Measurements from ENCODE around the gene ZNF232. TPM values are rescaled to one million over a fixed set of nuclear protein-coding genes. Genes with fewer than 3 reads are reported as not detected.
"Not testable (repeated sequence)": the region's sequence is repeated elsewhere in the genome, so short reads cannot be mapped to it uniquely, and the experiment has no call there.

ZNF232 gene
- total RNA-seq, 2 experiments from 2014 or later: 9.1 to 9.5 TPM

DNA sequence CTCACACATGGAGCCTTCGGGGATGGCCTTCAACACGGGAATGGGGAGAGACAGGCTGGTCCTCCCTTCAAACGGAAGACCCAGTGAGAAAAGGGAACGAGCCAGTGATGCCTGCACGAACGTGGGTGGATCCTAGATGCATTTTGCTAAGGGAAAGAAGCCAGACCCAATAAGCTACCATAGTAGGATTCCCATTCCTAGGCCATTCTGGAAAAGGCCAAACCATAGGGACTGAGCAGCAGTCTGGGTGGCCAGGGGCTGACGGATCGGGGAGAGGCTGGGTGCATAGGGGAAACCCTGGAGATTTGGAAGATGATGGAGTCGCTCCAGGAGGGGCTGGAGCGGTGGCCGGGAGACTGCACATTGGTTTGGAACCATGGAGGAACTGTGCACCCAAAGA lies 22.9 kb upstream of the ZNF232 start:
- intact Hi-C loops (cut with micrococcal nuclease); CTCF ChIA-PET; H3K4me3 Mint-ChIP-seq; H3K9me3 Mint-ChIP-seq; H3K27me3 Mint-ChIP-seq (ENCODE audit: low read depth); DNase-seq; H3K27ac Mint-ChIP-seq; H3K36me3 Mint-ChIP-seq (ENCODE audit: low read depth); H3K4me1 Mint-ChIP-seq (ENCODE audit: low read depth): not testable (repeated sequence)

DNA sequence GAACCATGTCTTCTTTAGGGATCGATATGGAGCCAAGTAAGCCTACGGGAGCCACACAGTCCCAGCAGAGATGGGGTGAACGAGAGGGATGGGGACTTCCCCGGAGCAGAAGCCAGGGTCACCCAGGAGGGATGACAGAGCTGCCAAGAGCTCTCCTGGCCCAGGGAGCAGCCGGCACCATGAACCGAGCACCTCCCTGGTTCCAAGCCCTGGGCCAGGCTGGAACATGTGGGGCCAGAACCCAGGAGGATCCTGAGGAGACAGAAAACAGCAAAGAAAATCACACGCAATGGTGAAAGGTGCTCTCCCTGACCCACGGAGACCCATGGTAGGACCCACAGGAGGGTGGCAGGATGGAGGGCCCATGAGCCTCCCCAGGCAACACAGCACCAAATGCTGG lies 22.3 kb upstream of the ZNF232 start:
- not testable (repeated sequence) for H3K9me3 Mint-ChIP-seq

DNA sequence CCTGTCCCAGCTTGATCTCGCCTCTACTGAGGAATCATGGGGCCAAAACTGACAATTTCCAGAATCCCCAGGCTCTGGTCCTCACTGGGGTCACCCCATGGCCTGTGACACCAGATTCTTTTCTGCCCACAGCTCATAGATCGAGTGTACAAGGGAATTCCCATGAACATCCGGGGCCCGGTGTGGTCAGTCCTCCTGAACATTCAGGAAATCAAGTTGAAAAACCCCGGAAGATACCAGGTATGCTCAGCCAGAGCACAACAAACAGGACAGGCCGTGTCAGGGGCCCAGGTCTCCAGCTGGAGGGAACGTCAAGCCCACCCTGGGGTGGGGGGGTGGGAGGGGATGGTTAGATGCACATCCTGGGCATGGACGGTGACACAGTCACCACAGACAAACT lies 21.6 kb upstream of the ZNF232 start:
- Mint-ChIP-seq H3K27me3 (ENCODE audit: low read depth) (no peaks in the 10 kb centered on the region), H3K27ac (no peak overlapping the region), H3K9me3 (no peaks in the 10 kb centered on the region), H3K4me3 (no peak overlapping the region), H3K36me3 (ENCODE audit: low read depth) (no peaks in the 10 kb centered on the region), H3K4me1 (ENCODE audit: low read depth) (no peaks in the 10 kb centered on the region)
- DNase-seq: no peak
- intact Hi-C loops (cut with micrococcal nuclease): no loop called here
- CTCF ChIA-PET: no interaction called here

More for the DNA sequence above, 22.3 kb upstream of the ZNF232 start:
- H3K27me3 Mint-ChIP-seq (ENCODE audit: low read depth); H3K27ac Mint-ChIP-seq; intact Hi-C loops (cut with micrococcal nuclease); DNase-seq; H3K4me3 Mint-ChIP-seq; H3K36me3 Mint-ChIP-seq (ENCODE audit: low read depth); H3K4me1 Mint-ChIP-seq (ENCODE audit: low read depth); CTCF ChIA-PET: not testable (repeated sequence)

DNA sequence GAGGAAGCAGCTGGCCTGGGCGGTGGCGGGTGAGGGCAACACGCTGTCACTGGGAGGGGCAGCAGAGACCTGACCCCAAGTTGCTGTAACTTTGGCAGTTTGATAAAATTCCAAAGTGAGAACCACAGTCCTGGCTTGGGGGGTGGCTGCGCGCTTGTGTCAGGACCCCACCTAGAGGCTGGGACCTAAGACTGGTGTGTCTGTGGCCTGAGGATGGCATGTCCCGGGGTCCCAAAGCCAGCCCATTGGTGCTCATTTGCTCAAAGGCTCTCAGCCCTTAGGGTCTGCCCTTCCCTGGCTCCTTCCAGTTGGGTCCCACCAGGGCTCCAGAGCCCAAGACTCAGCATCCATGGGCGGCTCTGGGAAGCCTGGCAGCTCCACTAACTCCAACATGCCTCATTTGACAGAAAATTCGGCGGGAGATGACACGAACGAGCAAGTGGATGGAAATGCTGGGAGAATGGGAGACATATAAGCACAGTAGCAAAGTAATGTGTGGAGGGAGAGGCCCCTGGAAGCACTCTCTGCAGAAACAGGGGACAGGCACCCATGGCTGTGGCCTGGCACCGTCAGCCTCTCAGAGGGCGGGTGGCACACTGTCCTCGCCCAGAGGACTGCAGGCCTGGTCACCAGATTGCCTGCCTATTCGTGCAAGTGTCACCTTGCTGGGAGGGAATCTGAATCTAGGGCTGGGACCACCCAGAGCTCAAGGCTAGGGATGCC lies 21.0 kb upstream of the ZNF232 start:
- H3K4me3 Mint-ChIP-seq; H3K27me3 Mint-ChIP-seq (ENCODE audit: low read depth); intact Hi-C loops (cut with micrococcal nuclease); H3K36me3 Mint-ChIP-seq (ENCODE audit: low read depth); H3K9me3 Mint-ChIP-seq; H3K4me1 Mint-ChIP-seq (ENCODE audit: low read depth); DNase-seq; H3K27ac Mint-ChIP-seq: not testable (repeated sequence)
- CTCF ChIA-PET: interaction anchor here (0.6 kb wide), 1 partner anchor 87 kb away, joined by 3 read pairs; no protein-coding TSS in a partner anchor

DNA sequence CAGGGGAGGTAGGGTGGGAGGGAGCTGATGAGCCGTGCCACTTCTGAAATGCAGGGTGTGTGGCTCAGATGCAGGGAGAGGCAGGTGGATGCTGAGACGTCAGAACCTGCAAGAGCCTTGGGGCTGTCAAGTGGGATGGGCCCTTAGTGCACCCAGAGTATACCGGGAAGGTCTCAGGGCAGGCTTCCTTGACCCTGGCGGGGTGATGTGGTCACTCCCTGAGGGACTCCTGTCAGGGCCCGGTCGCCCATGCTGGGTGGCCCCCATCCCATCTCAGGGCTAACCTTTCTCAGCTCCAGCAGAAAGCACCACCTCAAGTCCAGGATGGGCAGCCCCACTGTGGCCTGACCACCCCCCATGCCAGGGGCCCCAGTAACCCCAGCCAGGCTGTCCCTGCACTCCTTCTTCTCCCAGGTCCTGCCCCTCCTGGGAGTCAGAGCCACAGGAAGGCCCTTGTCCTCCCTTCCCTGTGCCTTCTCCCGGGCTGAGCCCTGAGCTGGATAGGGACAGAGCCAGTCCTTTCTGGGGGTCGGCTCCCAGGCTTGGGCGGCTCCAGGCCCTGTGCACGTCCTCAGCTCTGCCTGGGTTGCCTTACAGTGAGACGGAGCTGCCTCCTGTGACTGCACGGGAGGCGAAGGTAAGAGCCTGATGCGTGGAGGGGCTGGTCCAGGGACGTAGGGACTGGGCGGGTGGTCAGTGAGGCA lies 20.3 kb upstream of the ZNF232 start:
- intact Hi-C loops (cut with micrococcal nuclease); H3K27me3 Mint-ChIP-seq (ENCODE audit: low read depth); H3K27ac Mint-ChIP-seq; H3K4me3 Mint-ChIP-seq; H3K9me3 Mint-ChIP-seq; H3K36me3 Mint-ChIP-seq (ENCODE audit: low read depth); DNase-seq; H3K4me1 Mint-ChIP-seq (ENCODE audit: low read depth): not testable (repeated sequence)
- CTCF ChIA-PET: interaction anchor here (0.6 kb wide), 1 partner anchor 87 kb away, joined by 3 read pairs; no protein-coding TSS in a partner anchor

DNA sequence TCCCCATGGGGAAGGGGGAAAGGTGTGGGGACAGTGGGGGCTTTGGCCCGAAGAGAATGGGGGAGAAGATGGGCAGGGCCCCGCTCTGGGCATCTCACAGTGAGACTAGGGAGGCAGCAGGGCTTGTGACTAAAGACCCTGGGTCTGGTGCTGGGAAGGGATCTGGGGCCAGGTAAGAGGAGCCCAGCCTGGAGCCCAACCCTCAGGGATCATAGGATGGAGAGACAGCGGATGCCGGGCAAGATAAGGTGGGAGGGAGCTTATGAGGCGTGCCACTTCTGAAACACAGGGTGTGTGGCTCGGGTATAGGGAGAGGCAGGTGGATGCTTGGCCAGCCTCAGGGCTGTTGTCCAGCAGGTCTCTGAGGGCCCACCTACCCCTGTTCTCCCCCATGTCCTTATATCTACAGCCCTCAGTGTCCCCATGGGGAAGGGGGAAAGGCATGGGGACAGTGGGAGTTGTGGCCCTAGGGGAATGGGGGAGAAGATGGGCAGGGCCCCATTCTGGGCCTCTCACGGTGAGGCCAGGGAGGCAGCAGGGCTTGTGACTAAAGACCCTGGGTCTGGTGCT lies 19.6 kb upstream of the ZNF232 start:
- Mint-ChIP-seq H3K4me3 (no peak overlapping the region), H3K4me1 (ENCODE audit: low read depth) (no peaks in the 10 kb centered on the region), H3K9me3 (no peaks in the 10 kb centered on the region), H3K27ac (no peak overlapping the region), H3K27me3 (ENCODE audit: low read depth) (peaks cover 7% of the 10 kb centered on the region), H3K36me3 (ENCODE audit: low read depth) (no peaks in the 10 kb centered on the region)
- intact Hi-C loops (cut with micrococcal nuclease): no loop called here
- CTCF ChIA-PET: no interaction called here
- no peak for DNase-seq

DNA sequence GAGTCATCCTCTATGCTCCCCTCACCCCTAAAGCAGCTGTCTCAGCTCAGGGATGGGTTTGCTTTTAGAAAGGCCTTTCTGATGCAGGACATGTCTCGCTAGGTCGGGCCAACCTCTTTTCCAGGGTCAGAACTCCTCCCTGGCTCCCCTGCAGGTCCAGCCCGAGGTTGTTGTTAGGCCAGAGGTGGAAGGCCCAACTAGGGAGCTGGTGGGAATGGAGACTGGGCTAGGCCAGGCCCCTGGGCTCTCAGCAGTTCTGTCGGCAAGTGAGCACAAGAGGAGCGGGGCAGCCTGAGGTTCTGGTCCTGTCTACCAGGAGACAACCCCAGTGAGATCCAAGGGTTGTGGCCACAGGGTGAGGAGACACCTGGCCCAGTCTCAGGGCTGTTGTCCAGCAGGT lies 19.0 kb upstream of the ZNF232 start:
- H3K27ac Mint-ChIP-seq; H3K4me1 Mint-ChIP-seq (ENCODE audit: low read depth); H3K9me3 Mint-ChIP-seq; intact Hi-C loops (cut with micrococcal nuclease); H3K36me3 Mint-ChIP-seq (ENCODE audit: low read depth); DNase-seq; CTCF ChIA-PET; H3K4me3 Mint-ChIP-seq; H3K27me3 Mint-ChIP-seq (ENCODE audit: low read depth): not testable (repeated sequence)

DNA sequence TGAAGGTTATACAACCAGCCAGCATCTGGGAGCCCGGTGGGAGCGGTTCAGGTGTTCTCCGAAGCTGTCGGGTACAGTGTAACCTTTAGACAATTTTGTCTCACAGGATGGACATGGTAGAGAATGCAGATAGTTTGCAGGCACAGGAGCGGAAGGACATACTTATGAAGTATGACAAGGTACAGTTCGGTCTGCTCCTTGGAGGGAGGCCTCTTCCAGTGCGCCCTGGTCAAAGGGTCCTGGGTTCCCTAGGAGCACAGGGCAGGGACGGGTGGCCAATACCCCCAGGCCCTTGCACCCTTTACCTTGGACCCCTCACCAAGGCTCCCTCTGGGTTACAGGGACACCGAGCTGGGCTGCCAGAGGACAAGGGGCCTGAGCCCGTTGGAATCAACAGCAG lies 18.6 kb upstream of the ZNF232 start:
- H3K4me1 Mint-ChIP-seq (ENCODE audit: low read depth); H3K27ac Mint-ChIP-seq; H3K4me3 Mint-ChIP-seq; H3K9me3 Mint-ChIP-seq; DNase-seq; H3K27me3 Mint-ChIP-seq (ENCODE audit: low read depth); intact Hi-C loops (cut with micrococcal nuclease); H3K36me3 Mint-ChIP-seq (ENCODE audit: low read depth); CTCF ChIA-PET: not testable (repeated sequence)

DNA sequence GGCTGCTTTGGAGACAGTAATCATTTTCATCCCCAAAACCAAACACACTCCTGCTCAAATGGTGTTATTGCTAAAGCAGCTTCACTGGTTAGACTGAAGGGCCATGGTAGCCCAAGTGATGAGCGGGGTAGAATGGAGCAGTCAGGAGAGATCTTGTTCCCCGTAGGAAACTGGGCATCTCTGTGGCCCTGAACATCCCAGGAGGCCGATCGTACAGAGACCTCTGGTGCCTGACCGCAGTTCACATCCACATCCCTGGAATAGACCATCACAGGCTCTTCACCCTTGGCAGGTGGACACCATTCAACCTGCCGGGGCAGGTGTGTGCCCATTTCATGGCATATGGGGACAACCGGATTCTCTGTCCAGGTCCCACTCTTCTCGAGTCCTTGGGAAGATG lies 18.1 kb upstream of the ZNF232 start:
- CTCF ChIA-PET; H3K4me1 Mint-ChIP-seq (ENCODE audit: low read depth); intact Hi-C loops (cut with micrococcal nuclease); H3K4me3 Mint-ChIP-seq; H3K9me3 Mint-ChIP-seq; H3K27ac Mint-ChIP-seq; H3K27me3 Mint-ChIP-seq (ENCODE audit: low read depth); H3K36me3 Mint-ChIP-seq (ENCODE audit: low read depth); DNase-seq: not testable (repeated sequence)

DNA sequence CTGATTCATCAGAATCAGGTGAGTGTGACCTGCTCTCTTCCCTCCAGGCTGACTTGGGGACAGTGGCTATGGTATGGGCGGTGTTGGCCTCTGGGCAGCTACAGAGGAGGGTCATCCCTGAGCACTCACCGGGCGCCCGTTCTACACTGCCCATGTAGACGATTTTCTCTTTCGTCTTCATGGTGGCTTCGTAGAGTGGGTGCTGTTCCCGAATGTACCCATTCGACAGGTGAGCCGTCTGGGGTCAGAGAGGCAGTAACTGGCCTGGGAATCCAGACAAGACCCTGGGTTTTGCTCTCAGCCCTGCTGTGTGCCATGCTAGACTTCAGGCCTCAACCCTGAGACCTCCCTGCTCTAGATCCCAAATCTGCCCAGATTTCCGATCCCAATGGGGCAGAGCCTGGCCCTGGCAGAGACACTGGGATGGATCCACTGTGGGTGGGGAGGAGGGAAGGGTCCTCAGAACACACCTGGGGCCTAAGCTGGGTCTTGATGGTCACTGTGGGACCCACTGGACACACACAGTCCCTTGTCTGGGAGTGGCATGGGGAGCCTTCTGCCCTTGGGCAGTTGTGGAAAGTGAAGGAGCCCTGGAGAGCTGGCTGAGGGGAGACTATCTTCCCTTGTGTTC lies 17.3 kb upstream of the ZNF232 start:
- H3K27ac Mint-ChIP-seq: no peak overlapping the region
- no peaks in the 10 kb centered on the region for H3K36me3 Mint-ChIP-seq (ENCODE audit: low read depth)
- H3K27me3 Mint-ChIP-seq (ENCODE audit: low read depth): peaks cover 15% of the 10 kb centered on the region
- H3K4me3 Mint-ChIP-seq: no peak overlapping the region
- CTCF ChIA-PET: no interaction called here
- no peak for DNase-seq
- intact Hi-C loops (cut with micrococcal nuclease): no loop called here
- no peaks in the 10 kb centered on the region for H3K4me1 Mint-ChIP-seq (ENCODE audit: low read depth)
- no peaks in the 10 kb centered on the region for H3K9me3 Mint-ChIP-seq

DNA sequence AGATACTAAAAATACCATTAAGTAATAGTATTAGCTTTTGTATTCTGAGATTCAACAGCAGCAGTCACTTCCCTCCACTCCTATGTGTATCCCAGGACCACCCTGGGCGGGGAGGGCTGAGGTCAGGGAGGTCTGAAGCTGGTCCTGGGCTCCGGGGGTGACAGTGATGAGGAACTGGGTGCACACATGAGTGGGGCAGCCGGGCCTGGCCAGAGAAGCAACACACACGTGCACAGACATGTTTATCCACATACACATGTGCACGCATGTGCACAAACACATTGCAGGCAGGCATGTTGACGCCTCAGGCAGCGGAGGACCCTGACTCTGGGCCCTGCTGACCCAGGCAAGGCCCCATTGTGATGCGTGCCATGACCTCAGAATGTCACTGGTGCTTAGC lies 16.7 kb upstream of the ZNF232 start:
- CTCF ChIA-PET; H3K36me3 Mint-ChIP-seq (ENCODE audit: low read depth): not testable (repeated sequence)

DNA sequence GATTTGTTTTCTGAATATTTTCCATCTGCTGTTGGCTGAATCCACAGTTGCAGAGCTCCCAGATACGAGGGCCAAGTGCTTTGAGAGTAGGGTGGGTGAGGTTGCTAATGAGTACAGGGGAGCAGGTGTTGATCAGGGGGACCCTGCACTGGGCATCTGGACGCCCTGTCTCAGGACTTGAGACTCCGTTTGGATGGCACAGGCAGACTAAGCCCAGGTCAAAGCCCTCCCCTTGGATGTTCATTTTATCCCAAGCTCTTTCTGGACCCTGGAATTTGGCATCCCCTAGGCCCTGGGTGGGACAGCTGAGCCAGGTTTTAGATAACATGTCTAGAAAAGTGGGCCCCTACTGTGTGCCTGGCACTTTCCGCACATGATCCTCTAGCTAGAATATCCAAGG lies 16.2 kb upstream of the ZNF232 start:
- H3K36me3 Mint-ChIP-seq (ENCODE audit: low read depth): no peaks in the 10 kb centered on the region
- intact Hi-C loops (cut with micrococcal nuclease): no loop called here
- H3K9me3 Mint-ChIP-seq: no peaks in the 10 kb centered on the region
- peaks cover 20% of the 10 kb centered on the region for H3K27me3 Mint-ChIP-seq (ENCODE audit: low read depth)
- H3K4me1 Mint-ChIP-seq (ENCODE audit: low read depth): peaks cover 2% of the 10 kb centered on the region
- H3K4me3 Mint-ChIP-seq: no peak overlapping the region
- H3K27ac Mint-ChIP-seq: no peak overlapping the region
- no peak for DNase-seq
- CTCF ChIA-PET: no interaction called here

More for the DNA sequence above, 16.7 kb upstream of the ZNF232 start:
- peaks cover 20% of the 10 kb centered on the region for H3K27me3 Mint-ChIP-seq (ENCODE audit: low read depth)
- intact Hi-C loops (cut with micrococcal nuclease); H3K4me3 Mint-ChIP-seq; H3K27ac Mint-ChIP-seq; H3K4me1 Mint-ChIP-seq (ENCODE audit: low read depth); DNase-seq; H3K9me3 Mint-ChIP-seq: not testable (repeated sequence)
